AG04450 (cell line): Measurements from ENCODE around the gene ABHD12. TPM values are rescaled to one million over a fixed set of nuclear protein-coding genes. Genes with fewer than 3 reads are reported as not detected.

Experiments
- CTCF ChIA-PET: fragments of 300-600, 350-600 bp; formaldehyde crosslinking; extraction: SDS; loops from one replicate; lab custom pipeline; 2022; ENCODE audit warnings: antibody characterized with exemption, inconsistent platforms; lab: Charles Lee
- POLR2A ChIA-PET: fragments of 350-600 bp; formaldehyde crosslinking; extraction: SDS; loops from one replicate; lab custom pipeline; 2021; ENCODE audit warnings: antibody characterized with exemption, inconsistent platforms; lab: Yijun Ruan, JAX
- DNase-seq: peaks from one replicate; pipeline ENCODE4 v3.0.0-alpha.2; 2011; ENCODE audit warnings: low read depth, low spot score
- H3K27ac ChIP-seq: one replicate; pipeline ENCODE4 v1.5.1; 2012; ENCODE audit warnings: low read depth, low read length, control low read depth
- H3K27me3 ChIP-seq: one replicate; pipeline ENCODE4 v1.6.0; 2012; ENCODE audit warnings: low read length; ENCODE audit not compliant: control insufficient read depth, insufficient read depth
- H3K4me3 ChIP-seq: 2 replicates; pipeline ENCODE4 v1.5.1; 2011; ENCODE audit warnings: mild to moderate bottlenecking, low read depth, low read length, control low read depth
- H3K9me3 ChIP-seq: 2 replicates; pipeline ENCODE4 v1.5.1; 2012; ENCODE audit warnings: low read length; ENCODE audit not compliant: control insufficient read depth, insufficient read depth
- polyA minus RNA-seq: library from RNA; depleted of rRNA, polyadenylated mRNA; stranded (reverse); fragments of >200 nt; gene quantifications from 2 replicates; pipeline ENCODE4 v1.2.3, GENCODE V29; 2011; rRNA and poly(A)+ RNA removed
- polyA plus RNA-seq: library from polyadenylated mRNA; depleted of rRNA; stranded (reverse); fragments of >200 nt; gene quantifications from 2 replicates; pipeline ENCODE4 v1.2.3, GENCODE V29; 2011; rRNA removed
- TF ChIP-seq, protein P1 (sequence below): IDR thresholded peaks from 2 replicates; pipeline ENCODE4 v1.5.1; 2011; ENCODE audit warnings: low read depth, low read length, control low read depth, inconsistent platforms

ABHD12 gene
- polyA plus RNA-seq (33.6 and 38.5 TPM in 2 replicates), polyA minus RNA-seq (31.8 and 39.3 TPM in 2 replicates)

DNA sequence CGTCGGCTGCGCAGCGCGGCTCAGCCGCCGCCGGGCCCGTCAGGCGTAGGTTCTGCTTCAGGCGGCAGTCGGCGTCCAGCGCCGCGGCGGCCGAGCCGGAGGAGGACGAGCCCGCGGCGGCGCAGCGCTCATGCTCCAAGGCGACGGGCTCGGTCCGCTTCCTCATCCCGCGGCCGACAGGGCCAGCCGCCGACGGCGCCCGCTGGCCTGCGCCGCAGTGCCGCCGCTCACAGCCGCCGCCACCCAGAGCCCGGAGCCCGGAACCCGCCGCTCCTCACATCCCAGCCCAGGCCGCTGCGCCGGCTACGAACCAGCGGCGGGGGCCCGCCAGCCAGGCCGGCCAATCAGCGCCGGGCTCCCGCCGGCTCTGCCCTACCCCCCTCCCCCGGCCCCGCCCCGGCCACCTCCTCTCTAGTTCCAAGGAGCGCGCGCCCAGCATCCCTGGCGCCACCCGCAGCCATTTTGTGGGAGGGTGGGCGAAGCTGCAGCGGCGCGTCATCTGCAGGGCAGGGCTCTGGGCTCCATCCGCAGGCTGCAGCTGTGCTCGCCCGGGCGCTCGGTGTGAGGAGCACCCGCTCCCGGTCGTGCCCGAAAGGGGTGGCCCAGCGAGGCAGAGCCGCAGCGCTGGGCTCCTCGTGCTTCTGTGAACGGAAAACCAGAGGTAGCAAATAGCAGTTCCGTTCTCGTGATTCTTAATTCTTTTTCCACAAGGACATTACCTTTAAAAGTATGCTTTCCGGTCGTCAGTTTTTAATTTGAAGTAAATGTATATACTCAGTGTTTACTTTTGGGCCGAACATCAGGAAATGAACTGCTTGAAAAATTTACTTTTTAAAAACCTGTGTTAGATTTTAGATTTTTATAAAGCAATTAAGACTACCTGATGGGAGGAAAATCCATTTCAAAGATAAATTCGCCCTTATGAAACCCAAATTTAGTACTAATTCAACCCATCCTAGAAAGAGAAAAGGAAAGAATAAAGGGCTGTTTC is at the start of gene ABHD12:
TSS of gene ABHD12 (minus strand) at position 298 of the 991 bp plus-strand sequence. CDS start at position 166, 132 bp downstream.
- TF ChIP-seq, protein P1, sequence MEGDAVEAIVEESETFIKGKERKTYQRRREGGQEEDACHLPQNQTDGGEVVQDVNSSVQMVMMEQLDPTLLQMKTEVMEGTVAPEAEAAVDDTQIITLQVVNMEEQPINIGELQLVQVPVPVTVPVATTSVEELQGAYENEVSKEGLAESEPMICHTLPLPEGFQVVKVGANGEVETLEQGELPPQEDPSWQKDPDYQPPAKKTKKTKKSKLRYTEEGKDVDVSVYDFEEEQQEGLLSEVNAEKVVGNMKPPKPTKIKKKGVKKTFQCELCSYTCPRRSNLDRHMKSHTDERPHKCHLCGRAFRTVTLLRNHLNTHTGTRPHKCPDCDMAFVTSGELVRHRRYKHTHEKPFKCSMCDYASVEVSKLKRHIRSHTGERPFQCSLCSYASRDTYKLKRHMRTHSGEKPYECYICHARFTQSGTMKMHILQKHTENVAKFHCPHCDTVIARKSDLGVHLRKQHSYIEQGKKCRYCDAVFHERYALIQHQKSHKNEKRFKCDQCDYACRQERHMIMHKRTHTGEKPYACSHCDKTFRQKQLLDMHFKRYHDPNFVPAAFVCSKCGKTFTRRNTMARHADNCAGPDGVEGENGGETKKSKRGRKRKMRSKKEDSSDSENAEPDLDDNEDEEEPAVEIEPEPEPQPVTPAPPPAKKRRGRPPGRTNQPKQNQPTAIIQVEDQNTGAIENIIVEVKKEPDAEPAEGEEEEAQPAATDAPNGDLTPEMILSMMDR: no peak
- Histone ChIP-seq H3K27ac (peak within 1 kb of the TSS; percentile 71), H3K27me3 (no peaks in the 10 kb centered on the region), H3K9me3 (no peaks in the 10 kb centered on the region; the same call in 1 of the 2 replicates), H3K4me3 (peak within 1 kb of the TSS; percentile 81)
- ChIA-PET POLR2A (interaction anchor here (0.6 to 1.0 kb wide), 5 partner anchors 17 to 254 kb away, joined by 3 to 9 read pairs (median 4); partner anchors contain the start of gene GINS1), CTCF (interaction anchor here (0.7 to 1.0 kb wide), 2 partner anchors 81 to 164 kb away, joined by 3 to 7 read pairs; no protein-coding TSS in a partner anchor)
- DNase-seq: peak; percentile 91

DNA sequence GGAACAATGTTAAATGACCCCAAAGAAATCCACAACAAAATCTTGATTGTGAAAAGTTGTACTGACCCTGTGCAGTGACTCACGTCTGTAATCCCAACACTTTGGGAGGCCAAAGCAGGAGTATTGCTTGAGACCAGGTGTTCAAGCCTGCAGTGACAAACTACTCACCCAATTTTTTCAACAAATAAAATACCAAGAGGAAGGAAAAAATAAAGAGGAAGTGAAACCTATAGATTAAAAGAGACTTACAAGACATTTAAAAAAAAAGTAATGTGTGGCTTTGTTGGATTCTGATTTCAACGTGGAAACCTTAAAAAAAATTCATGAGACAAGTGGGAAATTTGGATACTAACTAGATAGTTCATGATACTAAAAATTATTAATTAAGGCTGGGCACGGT is 48.7 kb upstream of the ABHD12 start:
- ChIA-PET POLR2A (no interaction called here), CTCF (no interaction called here)
- no peaks in the 10 kb centered on the region for H3K27me3 ChIP-seq
- TF ChIP-seq, protein P1: no peak
- H3K9me3 ChIP-seq: no peaks in the 10 kb centered on the region
- H3K27ac ChIP-seq: no peak overlapping the region
- DNase-seq: no peak
- H3K4me3 ChIP-seq: no peak overlapping the region

DNA sequence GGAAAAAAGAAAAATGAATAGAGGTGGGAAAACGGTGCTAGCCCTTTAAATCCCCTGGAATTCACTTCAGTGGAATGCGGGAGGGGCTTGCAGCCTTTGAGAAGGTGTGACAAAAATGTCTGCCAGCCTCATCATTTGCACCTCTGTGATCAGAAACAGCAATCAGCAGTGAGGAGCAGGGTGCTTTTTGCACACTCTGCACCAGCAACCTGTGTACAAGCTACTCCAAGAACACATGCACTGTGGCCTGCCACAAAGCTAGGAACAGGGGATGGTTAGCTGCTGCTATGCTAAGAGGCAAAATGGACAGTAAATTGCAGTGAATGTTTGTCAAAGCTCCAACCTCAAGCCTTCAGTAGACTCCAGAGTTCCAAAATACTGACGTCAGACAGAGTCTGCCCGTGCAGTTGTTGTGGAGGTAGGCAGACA is 46.5 kb upstream of the ABHD12 start:
- H3K27ac ChIP-seq: no peak overlapping the region
- no peaks in the 10 kb centered on the region for H3K9me3 ChIP-seq
- POLR2A ChIA-PET: no interaction called here
- H3K27me3 ChIP-seq: no peaks in the 10 kb centered on the region
- TF ChIP-seq, protein P1: no peak
- H3K4me3 ChIP-seq: no peak overlapping the region
- DNase-seq: no peak
- CTCF ChIA-PET: no interaction called here

DNA sequence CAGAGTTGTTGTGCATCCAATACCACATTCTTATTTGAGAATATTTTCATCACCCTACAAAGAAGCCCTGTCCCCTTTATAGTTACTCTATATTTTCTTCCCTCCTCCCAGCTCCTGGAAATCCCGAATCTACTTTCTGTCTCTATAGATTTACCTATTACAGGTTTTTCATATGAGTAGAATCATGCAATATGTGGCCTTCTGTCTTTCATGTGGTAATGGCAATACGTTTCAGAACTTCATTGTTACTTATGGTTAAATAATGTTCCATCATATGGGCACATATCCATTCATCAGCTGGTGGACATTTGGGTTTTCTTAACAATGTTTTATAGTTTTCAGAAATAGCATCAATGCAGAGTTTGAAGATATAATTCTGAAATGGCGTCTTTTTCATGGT is 33.9 kb upstream of the ABHD12 start:
- no peak for DNase-seq
- H3K27ac ChIP-seq: no peak overlapping the region
- H3K4me3 ChIP-seq: no peak overlapping the region
- H3K9me3 ChIP-seq: no peaks in the 10 kb centered on the region
- ChIA-PET POLR2A (no interaction called here), CTCF (no interaction called here)
- TF ChIP-seq, protein P1: no peak
- H3K27me3 ChIP-seq: no peaks in the 10 kb centered on the region

DNA sequence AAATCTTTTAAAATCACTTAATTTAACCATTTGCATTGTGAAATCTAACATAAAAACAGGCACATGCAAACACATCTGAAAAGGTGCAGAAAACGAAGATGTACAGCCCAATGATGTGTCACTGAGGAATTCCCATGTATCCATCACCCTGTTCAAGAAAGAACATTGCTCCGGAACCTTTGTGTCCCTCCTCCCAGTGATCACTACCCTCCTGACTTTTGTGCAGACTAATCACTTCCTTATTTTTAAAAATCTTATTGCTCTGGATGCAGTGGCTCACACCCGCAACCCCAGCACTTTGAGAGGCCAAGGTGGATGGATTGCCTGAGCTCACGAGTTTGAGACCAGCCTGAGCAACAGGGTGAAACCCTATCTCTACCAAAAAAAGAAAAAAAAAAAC is 31.4 kb upstream of the ABHD12 start:
- no peak overlapping the region for H3K4me3 ChIP-seq
- TF ChIP-seq, protein P1: no peak
- no peaks in the 10 kb centered on the region for H3K9me3 ChIP-seq
- ChIA-PET CTCF (no interaction called here), POLR2A (no interaction called here)
- no peak for DNase-seq
- no peaks in the 10 kb centered on the region for H3K27me3 ChIP-seq
- H3K27ac ChIP-seq: no peak overlapping the region
